Omental fat pad (tissue), 4 donors: ENCODE data around the gene TMEM214. TPM values are rescaled to one million over a fixed set of nuclear protein-coding genes. Genes with fewer than 3 reads are reported as not detected.

Experiments
- ATAC-seq: fragments of 150-250 bp; one replicate; pipeline ENCODE4 v1.9.1; 2016; ENCODE audit warnings: mild to moderate bottlenecking, moderate library complexity; ENCODE audit not compliant: low FRiP score
- DNase-seq: peaks from one replicate; pipeline ENCODE4 v3.0.0-alpha.2; 2019; ENCODE audit warnings: low spot score
- total RNA-seq, 4 donors: library from RNA; depleted of rRNA; stranded (reverse); fragments of >200 nt; gene quantifications; one replicate each; pipeline ENCODE4 v1.1.0, GENCODE V29; 2016
- TF ChIP-seq, protein P1 (sequence below), 3 donors: fragments of 450-650 bp; IDR thresholded peaks; one replicate each; pipeline ENCODE4 v1.5.1; 2016 to 2017; ENCODE audit warnings: antibody characterized with exemption in 3 of 3, mild to moderate bottlenecking in 3 of 3, moderate library complexity in 2 of 3

Gene TMEM214
- total RNA-seq, 4 donors from 2014 or later = 52.4 to 76.0 (median 64.7) TPM

DNA sequence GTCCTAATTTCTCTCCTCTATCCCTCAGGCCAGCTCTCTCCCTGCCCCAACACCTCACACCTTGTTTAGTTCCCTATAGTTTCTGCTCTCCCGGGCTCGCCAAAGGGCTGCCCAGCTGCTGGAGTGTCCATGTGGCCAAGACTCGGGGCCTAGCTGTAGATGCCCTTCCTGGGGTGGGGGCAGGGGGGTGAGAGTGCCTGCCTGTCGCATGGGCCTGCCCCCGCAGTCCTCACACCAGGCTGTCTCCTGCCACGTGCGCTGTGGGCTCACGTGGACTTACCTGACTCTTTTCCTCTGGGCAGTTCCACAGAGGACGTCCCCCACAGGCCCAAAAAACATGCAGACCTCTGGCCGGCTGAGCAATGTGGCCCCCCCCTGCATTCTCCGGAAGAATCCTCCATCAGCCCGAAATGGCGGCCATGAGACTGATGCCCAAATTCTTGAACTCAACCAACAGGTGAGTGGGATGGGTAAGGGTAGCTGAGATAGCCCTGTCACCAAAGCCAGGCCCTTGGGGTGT is 7.4 kb upstream of the TMEM214 start:
- ATAC-seq (no peak), DNase-seq (no peak)
- TF ChIP-seq, protein P1, sequence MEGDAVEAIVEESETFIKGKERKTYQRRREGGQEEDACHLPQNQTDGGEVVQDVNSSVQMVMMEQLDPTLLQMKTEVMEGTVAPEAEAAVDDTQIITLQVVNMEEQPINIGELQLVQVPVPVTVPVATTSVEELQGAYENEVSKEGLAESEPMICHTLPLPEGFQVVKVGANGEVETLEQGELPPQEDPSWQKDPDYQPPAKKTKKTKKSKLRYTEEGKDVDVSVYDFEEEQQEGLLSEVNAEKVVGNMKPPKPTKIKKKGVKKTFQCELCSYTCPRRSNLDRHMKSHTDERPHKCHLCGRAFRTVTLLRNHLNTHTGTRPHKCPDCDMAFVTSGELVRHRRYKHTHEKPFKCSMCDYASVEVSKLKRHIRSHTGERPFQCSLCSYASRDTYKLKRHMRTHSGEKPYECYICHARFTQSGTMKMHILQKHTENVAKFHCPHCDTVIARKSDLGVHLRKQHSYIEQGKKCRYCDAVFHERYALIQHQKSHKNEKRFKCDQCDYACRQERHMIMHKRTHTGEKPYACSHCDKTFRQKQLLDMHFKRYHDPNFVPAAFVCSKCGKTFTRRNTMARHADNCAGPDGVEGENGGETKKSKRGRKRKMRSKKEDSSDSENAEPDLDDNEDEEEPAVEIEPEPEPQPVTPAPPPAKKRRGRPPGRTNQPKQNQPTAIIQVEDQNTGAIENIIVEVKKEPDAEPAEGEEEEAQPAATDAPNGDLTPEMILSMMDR (IDR thresholded peaks at IDR 0.05) = no peak

DNA sequence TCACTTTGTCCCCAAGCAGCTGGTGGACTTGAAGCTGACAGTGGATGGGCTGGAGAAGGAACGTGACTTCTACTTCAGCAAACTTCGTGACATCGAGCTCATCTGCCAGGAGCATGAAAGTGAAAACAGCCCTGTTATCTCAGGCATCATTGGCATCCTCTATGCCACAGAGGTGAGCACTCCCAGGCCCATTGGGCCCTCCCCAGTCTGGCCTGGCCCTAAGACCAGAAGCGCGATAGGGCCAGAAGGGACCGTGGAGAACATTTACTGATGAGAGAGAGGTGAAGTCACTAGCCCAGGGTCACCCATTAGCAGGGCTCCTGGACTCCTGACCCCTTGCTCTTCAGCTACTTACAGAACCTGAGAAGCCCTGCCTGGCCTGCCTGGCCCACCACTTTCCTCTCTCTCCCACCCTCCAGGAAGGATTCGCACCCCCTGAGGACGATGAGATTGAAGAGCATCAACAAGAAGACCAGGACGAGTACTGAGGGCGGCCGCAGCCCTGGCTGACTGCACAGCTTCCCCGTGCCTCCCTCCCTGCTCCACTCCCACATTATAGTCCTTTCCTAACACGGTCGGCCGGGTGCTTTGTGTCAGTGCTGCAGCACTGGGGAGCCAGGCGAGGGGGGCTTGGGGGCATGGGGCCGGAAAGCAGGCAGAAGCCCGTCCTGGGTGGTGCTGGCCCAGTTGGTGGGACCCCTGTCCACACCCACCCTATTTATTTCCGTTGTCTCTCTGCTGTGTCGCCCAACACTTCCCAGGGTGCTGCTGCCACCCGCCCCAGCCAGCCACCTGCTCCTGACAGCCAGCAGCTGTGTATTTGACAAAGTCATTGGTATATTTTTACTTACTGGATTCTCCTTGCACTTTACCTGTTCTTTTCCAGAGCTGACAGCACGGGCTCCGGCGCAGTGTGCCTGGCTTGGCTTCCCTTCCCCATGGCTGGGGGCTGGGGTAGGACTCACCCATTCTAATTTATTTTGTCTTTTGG is 6.6 kb upstream of the TMEM214 start:
- no peak for ATAC-seq
- no peak for DNase-seq
- TF ChIP-seq, protein P1 (IDR thresholded peaks at IDR 0.05) = no peak

DNA sequence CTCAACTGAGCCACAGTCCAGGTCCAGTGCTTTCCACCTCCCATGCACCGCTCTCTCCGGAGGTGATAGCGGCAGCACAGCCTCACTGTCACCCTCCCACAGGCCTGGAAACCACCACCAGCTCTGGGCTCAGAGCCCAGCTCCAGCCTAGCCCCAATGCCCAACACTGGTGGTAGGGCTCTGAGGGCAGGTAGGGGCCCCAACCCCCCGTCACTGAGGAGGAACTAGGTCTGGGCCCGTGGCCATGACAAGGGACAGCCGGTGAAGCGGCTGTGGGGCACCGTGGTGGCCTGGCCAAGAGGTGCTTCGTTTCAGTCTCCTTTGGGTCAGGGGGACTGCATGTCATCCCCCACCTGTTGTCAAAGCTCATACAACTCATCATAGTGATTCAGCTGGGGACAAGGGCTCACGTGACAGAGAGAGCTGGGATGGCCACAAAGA is 5.5 kb upstream of the TMEM214 start:
- no peak for ATAC-seq
- TF ChIP-seq, protein P1 (IDR thresholded peaks at IDR 0.05) = no peak
- DNase-seq = no peak

DNA sequence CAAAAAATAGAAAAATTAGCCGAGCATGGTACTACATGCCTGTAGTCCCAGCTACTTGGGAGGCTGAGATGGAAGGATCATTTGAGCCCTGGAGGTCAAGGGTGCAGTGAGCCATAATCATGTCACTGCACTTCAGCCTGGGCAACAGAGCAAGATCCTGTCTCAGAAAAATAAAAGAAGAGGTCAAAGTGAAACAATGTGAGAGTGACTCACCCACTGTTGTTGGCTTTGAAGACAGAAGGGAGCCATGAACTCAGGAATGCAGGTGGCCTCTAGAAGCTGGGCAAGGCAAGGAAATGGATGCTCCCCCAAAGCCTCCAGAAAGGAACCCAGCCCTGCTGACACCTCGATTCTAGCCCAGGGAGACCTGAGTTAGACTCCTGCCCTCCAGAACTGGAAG is 3.7 kb upstream of the TMEM214 start:
- ATAC-seq = no peak
- DNase-seq = no peak
- TF ChIP-seq, protein P1 (IDR thresholded peaks at IDR 0.05) = no peak

DNA sequence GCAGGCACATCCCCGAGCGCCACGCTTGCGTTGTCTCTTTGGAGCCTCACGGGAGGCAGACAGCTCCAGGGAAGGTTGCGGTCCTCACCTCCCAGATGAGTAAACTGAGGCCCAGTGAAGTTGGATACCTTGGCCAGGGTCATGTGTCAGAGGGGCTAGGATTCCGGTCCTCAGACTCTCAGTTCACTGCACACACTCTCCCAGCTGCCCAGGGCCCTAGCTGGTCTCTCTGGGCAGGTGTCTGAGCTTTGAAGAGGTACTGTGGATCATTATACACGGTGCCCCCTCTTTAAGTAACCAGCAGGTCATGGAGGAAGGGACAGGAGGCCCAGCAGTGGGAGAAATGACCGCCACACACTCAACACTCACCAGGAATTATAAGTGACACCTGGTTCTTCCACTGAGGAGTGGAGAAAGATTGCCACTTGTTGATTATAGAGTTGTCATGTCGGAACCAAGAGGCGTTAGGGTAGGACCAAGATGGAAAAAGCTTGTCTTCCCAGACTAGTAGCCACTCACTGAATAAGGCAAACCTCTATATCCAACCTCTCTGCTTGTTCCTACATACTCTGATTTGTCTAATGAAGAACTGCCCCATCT is 588 bp downstream of the TMEM214 start:
- TF ChIP-seq, protein P1 (IDR thresholded peaks at IDR 0.05) = no peak
- ATAC-seq (no peak), DNase-seq (no peak)

DNA sequence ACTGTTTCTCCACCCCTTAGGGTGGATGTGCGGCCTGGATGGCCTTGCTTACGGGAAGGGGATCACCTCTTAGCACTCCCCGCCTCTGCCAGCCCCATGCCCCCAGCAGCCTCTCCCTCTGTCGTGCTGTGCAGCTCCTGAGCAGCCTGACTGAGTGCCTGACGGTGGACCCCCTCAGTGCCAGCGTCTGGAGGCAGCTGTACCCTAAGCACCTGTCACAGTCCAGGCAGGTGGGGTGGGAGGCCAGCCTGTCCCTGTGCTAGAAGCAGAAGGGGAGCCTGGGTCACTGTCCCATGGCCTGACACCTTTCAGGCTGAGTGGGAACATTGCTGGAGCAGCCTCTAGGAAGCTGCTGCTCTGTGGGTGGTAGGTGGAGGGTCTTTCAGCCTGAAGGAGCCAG is 5.2 kb downstream of the TMEM214 start:
- ATAC-seq (no peak), DNase-seq (no peak)

More for the DNA sequence above, 5.2 kb downstream of the TMEM214 start:
- TF ChIP-seq, protein P1 (IDR thresholded peaks at IDR 0.05) = no peak
